Measurements from ENCODE around the gene NR5A1.

Gene NR5A1

GRCh38 chr9:124493794-124494479 lies 13.3 kb downstream of the NR5A1 start:
- TF ChIP-seq CTCF (IDR thresholded peaks at IDR 0.05), result no peak
- Histone ChIP-seq H3K27me3 (peaks cover 0 to 77% of the 10 kb centered on the region in 2 donors), H3K27ac (no peak overlapping the region), H3K9me3 (no peaks in the 10 kb centered on the region), H3K4me1 (no peaks in the 10 kb centered on the region), H3K4me3 (no peak overlapping the region), H3K36me3 (no peaks in the 10 kb centered on the region)
- DNase-seq, result no peak
- intact Hi-C loops (cut with DNase I; ENCODE audit: low total_unique reads), result no loop called here

DNA sequence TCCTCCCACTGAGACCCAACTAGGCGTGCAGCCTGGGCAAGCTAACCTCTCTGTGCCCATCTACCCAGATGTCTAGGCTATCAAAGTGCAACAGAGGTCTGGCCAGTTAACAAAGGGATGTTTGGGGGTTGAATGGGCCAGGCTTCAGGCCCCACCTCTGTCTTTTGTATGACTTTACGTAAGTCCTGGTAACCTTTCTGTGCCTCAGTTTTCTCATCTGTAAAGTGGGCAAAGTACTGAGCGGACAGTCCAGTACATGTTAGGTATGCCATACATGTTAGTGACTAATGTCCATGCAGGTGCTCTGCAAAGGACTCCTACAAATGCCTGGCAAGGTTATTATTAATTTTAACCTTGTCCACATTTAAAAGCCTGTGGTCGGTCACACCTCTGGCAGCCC lies 14.0 kb downstream of the NR5A1 start:
- peaks cover 0 to 70% of the 10 kb centered on the region in 2 donors for H3K27me3 ChIP-seq
- no peak for TF ChIP-seq CTCF (IDR thresholded peaks at IDR 0.05)
- no peak overlapping the region for H3K27ac ChIP-seq
- DNase-seq, result no peak
- no peaks in the 10 kb centered on the region for H3K36me3 ChIP-seq
- intact Hi-C loops (cut with DNase I; ENCODE audit: low total_unique reads), result no loop called here
- H3K4me3 ChIP-seq, result no peak overlapping the region
- no peaks in the 10 kb centered on the region for H3K4me1 ChIP-seq
- no peaks in the 10 kb centered on the region for H3K9me3 ChIP-seq

- Histone ChIP-seq H3K9me3 (no peaks in the 10 kb centered on the region), H3K27me3 (peaks cover 0 to 70% of the 10 kb centered on the region in 2 donors)
- no peak for TF ChIP-seq CTCF (IDR thresholded peaks at IDR 0.05)
These were observed 14.4 kb downstream of the NR5A1 start for GRCh38 chr9:124492818-124493217.

GRCh38 chr9:124491049-124491975 lies 15.9 kb downstream of the NR5A1 start:
- H3K4me3 ChIP-seq, result no peak overlapping the region
- no peaks in the 10 kb centered on the region for H3K36me3 ChIP-seq
- TF ChIP-seq CTCF (IDR thresholded peaks at IDR 0.05), result no peak
- H3K27me3 ChIP-seq, result peaks cover 0 to 76% of the 10 kb centered on the region in 2 donors
- no peak overlapping the region for H3K27ac ChIP-seq
- intact Hi-C loops (cut with DNase I; ENCODE audit: low total_unique reads), result no loop called here
- no peak for DNase-seq
- H3K9me3 ChIP-seq, result no peaks in the 10 kb centered on the region
- H3K4me1 ChIP-seq, result no peaks in the 10 kb centered on the region

More at GRCh38 chr9:124492818-124493217, 14.4 kb downstream of the NR5A1 start:
- DNase-seq, result no peak
- no peak overlapping the region for H3K4me3 ChIP-seq
- intact Hi-C loops (cut with DNase I; ENCODE audit: low total_unique reads), result no loop called here
- no peaks in the 10 kb centered on the region for H3K4me1 ChIP-seq
- no peak overlapping the region for H3K27ac ChIP-seq
- no peaks in the 10 kb centered on the region for H3K36me3 ChIP-seq

DNA sequence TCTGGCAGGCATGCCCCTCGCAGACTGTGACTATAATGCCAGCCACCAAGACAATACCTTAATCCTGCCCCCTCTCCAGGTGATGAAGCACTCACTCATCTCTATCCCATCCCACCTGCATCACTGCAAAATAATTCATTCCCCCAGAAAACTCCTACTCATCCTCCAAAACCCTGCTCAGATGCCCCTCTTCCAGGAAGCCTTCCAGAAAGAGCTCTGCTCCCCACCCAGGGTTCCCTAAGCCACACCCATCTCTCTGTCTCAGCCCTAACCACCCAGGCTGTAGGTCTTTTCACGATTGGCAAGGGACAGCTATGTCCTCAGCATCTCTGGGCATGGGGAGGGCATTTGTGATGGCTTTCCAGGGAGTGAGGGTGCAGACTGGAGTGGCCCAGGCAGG lies 17.2 kb downstream of the NR5A1 start:
- intact Hi-C loops (cut with DNase I; ENCODE audit: low total_unique reads), result no loop called here

More for the DNA sequence above, 17.2 kb downstream of the NR5A1 start:
- H3K4me1 ChIP-seq, result no peaks in the 10 kb centered on the region
- no peak overlapping the region for H3K4me3 ChIP-seq
- DNase-seq, result no peak
- no peaks in the 10 kb centered on the region for H3K9me3 ChIP-seq
- no peak for TF ChIP-seq CTCF (IDR thresholded peaks at IDR 0.05)
- H3K27me3 ChIP-seq, result peaks cover 0 to 77% of the 10 kb centered on the region in 2 donors
- no peaks in the 10 kb centered on the region for H3K36me3 ChIP-seq
- H3K27ac ChIP-seq, result no peak overlapping the region
